Lung (tissue), 12 donors: ENCODE results near the gene HIF1AN. TPM values are rescaled to one million over a fixed set of nuclear protein-coding genes. Genes with fewer than 3 reads are reported as not detected.

Experiments used
- ATAC-seq: fragments of 200-7000 bp; cut with Tn5 transposase; one replicate; pipeline ENCODE4 v1.9.1; 2020; ENCODE audit warnings: moderate number of reproducible peaks; ENCODE audit not compliant: insufficient read depth, low FRiP score
- DNase-seq, 3 donors: peaks; one replicate each; pipeline ENCODE4 v3.0.0-alpha.2; 2013 to 2017
- H3K27ac ChIP-seq, 2 donors: one replicate each; pipeline ENCODE4 v1.5.1; 2013; ENCODE audit warnings: mild to moderate bottlenecking in 2 of 2, moderate library complexity in 2 of 2, control low read depth in 1 of 2, inconsistent platforms in 1 of 2, low read depth in 1 of 2, low read length in 1 of 2
- H3K27me3 ChIP-seq, 3 donors: one replicate each; pipeline ENCODE4 v1.5.1; 2013; ENCODE audit warnings: low read length in 2 of 3; ENCODE audit not compliant: control insufficient read depth in 3 of 3, insufficient read depth in 3 of 3
- H3K36me3 ChIP-seq, 4 donors: one replicate each; pipeline ENCODE4 v1.5.1; 2013; ENCODE audit warnings: low read length in 4 of 4, mild to moderate bottlenecking in 1 of 4, moderate library complexity in 1 of 4; ENCODE audit not compliant: control insufficient read depth in 4 of 4, insufficient read depth in 4 of 4
- H3K4me1 ChIP-seq, 5 donors: one replicate each; pipeline ENCODE4 v1.5.1; 2013; ENCODE audit warnings: low read length in 5 of 5, mild to moderate bottlenecking in 2 of 5, moderate library complexity in 1 of 5; ENCODE audit not compliant: control insufficient read depth in 5 of 5, insufficient read depth in 5 of 5
- H3K4me3 ChIP-seq: one replicate; pipeline ENCODE4 v1.5.1; 2013; ENCODE audit warnings: mild to moderate bottlenecking, control low read depth, moderate library complexity
- H3K9ac ChIP-seq, 2 donors: one replicate each; pipeline ENCODE4 v1.5.1; 2013; ENCODE audit warnings: low read length in 2 of 2, control low read depth in 1 of 2; ENCODE audit not compliant: insufficient read depth in 1 of 2
- H3K9me3 ChIP-seq, 4 donors: one replicate each; pipeline ENCODE4 v1.5.1; 2013; ENCODE audit warnings: low read length in 3 of 4, mild to moderate bottlenecking in 1 of 4, moderate library complexity in 1 of 4; ENCODE audit not compliant: control insufficient read depth in 4 of 4, insufficient read depth in 3 of 4
- CTCF ChIP-seq: IDR thresholded peaks from 2 replicates; pipeline ENCODE4 v1.5.1; 2012; ENCODE audit warnings: mild to moderate bottlenecking; ENCODE audit errors: control extremely low read depth, extremely low read depth
- WGBS, 2 donors: extraction: QIAGEN DNeasy Blood & Tissue Kit; methylation state at CpG; one replicate each; pipeline ENCODE4 v1.1.7; 2013; 5-methylcytosine and 5-hydroxymethylcytosine counted together
- polyA plus RNA-seq, 2 donors: library from polyadenylated mRNA; stranded (reverse); fragments of 200-250 nt; gene quantifications; one replicate each; pipeline ENCODE4 v1.2.1, GENCODE V29; 2013
- total RNA-seq, 2 donors: library from RNA; depleted of rRNA in 1 of 2; stranded (reverse); fragments of >200 nt in 1 of 2; gene quantifications; one replicate each; pipeline ENCODE4 v1.2.1, GENCODE V29; 2014 to 2021
- donor health status: control.
- donor health status: control.
- donor health status: Bipolar disorder and iron deficiency.
- donor health status: healthy.
- donor health status: DM: yes; HTN: yes; CAD: no.

The HIF1AN gene
- total and polyA plus RNA-seq, 4 donors = 6.9 to 32.3 (median 13.6) TPM

- Histone ChIP-seq H3K9me3 (no peaks in the 10 kb centered on the region), H3K27ac (no peak overlapping the region), H3K4me3 (no peak overlapping the region), H3K9ac (no peak overlapping the region), H3K4me1 (no peaks in the 10 kb centered on the region), H3K27me3 (no peaks in the 10 kb centered on the region), H3K36me3 (peaks cover 3 to 23% (median 15%) of the 10 kb centered on the region in 4 donors)
- WGBS, 2 donors = 97% methylated on average over 5 of the region's 5 CpGs
- DNase-seq (no peak), ATAC-seq (no peak)
- no peak for TF ChIP-seq CTCF
Observed at GRCh38 chr10:100506596-100507356, 29.0 kb upstream of the HIF1AN start.

GRCh38 chr10:100507357-100507732 is 28.4 kb upstream of the HIF1AN start:
- no peaks in the 10 kb centered on the region for H3K27me3 ChIP-seq
- no peak for TF ChIP-seq CTCF

GRCh38 chr10:100508266-100508665 is 27.5 kb upstream of the HIF1AN start:
- Histone ChIP-seq H3K36me3 (peaks cover 5 to 18% (median 12%) of the 10 kb centered on the region in 4 donors), H3K27ac (no peak overlapping the region), H3K9me3 (no peaks in the 10 kb centered on the region), H3K4me1 (no peaks in the 10 kb centered on the region), H3K9ac (no peak overlapping the region), H3K27me3 (no peaks in the 10 kb centered on the region), H3K4me3 (no peak overlapping the region)
- 27 to 79% methylated on average over 1 of the region's 1 CpG for WGBS, 2 donors
- no peak for TF ChIP-seq CTCF
- no peak for ATAC-seq
- no peak for DNase-seq

More at GRCh38 chr10:100507357-100507732, 28.4 kb upstream of the HIF1AN start:
- Histone ChIP-seq H3K9me3 (no peaks in the 10 kb centered on the region), H3K27ac (no peak overlapping the region), H3K4me3 (no peak overlapping the region), H3K36me3 (peaks cover 5 to 18% (median 12%) of the 10 kb centered on the region in 4 donors), H3K9ac (no peak overlapping the region), H3K4me1 (no peaks in the 10 kb centered on the region)
- DNase-seq (no peak), ATAC-seq (no peak)
- 92 to 97% methylated on average over 5 of the region's 5 CpGs for WGBS, 2 donors
